K562 (cell line): ENCODE results near the gene TENT4B. TPM values are rescaled to one million over a fixed set of nuclear protein-coding genes. Genes with fewer than 3 reads are reported as not detected.

Experiments used
- ELK1 ChIP-seq: sonication (generic); formaldehyde crosslinking; IDR thresholded peaks from 2 replicates; pipeline ENCODE4 v1.8.1; 2022; ENCODE audit warnings: missing genetic modification reagents
- ETS2 ChIP-seq: IDR thresholded peaks from 2 replicates; pipeline ENCODE4 v1.6.1; 2016; ENCODE audit warnings: borderline replicate concordance, missing genetic modification characterization, mild to moderate bottlenecking, moderate library complexity, missing compliant biosample characterization; ENCODE audit not compliant: poor library complexity, severe bottlenecking
- HMG20A ChIP-seq: fragments of 450-650 bp; formaldehyde crosslinking; conservative IDR thresholded peaks from 2 replicates; pipeline ENCODE4 v1.4.0; 2020; ENCODE audit warnings: mild to moderate bottlenecking, mixed read lengths
- IFI16 ChIP-seq: fragments of 250-450 bp; sonication (Bioruptor Pico); IDR thresholded peaks from 2 replicates; pipeline ENCODE4 v2.1.2; 2022; ENCODE audit warnings: mild to moderate bottlenecking, inconsistent platforms
- ZBTB9 ChIP-seq: fragments of 450-650 bp; formaldehyde crosslinking; IDR thresholded peaks from 2 replicates; pipeline ENCODE4 v1.4.0; 2020; ENCODE audit warnings: mild to moderate bottlenecking, moderate library complexity
- ZNF395 ChIP-seq: fragments of 200-800 bp; sonication (Bioruptor generic); IDR thresholded peaks from 2 replicates; pipeline ENCODE4 v1.6.1; 2017; ENCODE audit warnings: missing genetic modification characterization, missing compliant biosample characterization
- ZNF778 ChIP-seq: fragments of 450-650 bp; formaldehyde crosslinking; IDR thresholded peaks from 2 replicates; pipeline ENCODE4 v1.4.0; 2020; ENCODE audit warnings: mild to moderate bottlenecking, moderate library complexity
- ZZZ3 ChIP-seq: fragments of 450-650 bp; IDR thresholded peaks from 2 replicates; pipeline ENCODE4 v1.6.1; 2016; ENCODE audit warnings: antibody characterized with exemption, mild to moderate bottlenecking, moderate library complexity
- polyA plus RNA-seq, 8 experiments: library from polyadenylated mRNA; depleted of rRNA in 4 of 8; stranded (reverse) in 5 of 8; unstranded in 3 of 8; fragments of >200 nt; fragmentation: Nextera tagmentation in 2 of 8; fragmentation: Illumina TruSeq in 1 of 8; extraction: Ambion mirVana in 2 of 8; extraction: Trizol in 1 of 8; gene quantifications; 2 replicates each; pipeline versions ENCODE4 v1.2.1 to v1.2.3, GENCODE V29; 2011 to 2014; ENCODE audit warnings: inconsistent platforms in 1 of 8, missing spikeins in 1 of 8
- total RNA-seq, 7 experiments: library from RNA; depleted of rRNA in 6 of 7; stranded (reverse); fragments of >200 nt in 6 of 7; fragmentation: Illumina TruSeq in 2 of 7; extraction: Trizol in 2 of 7; gene quantifications; 2 replicates each; pipeline versions ENCODE4 v1.2.1 to v1.2.3, GENCODE V29; 2011 to 2021; ENCODE audit warnings: low replicate concordance in 1 of 7

The TENT4B gene
- total and polyA plus RNA-seq, 9 of the 15 experiments (the other 6 are each of a cell fraction or from before 2014, with no cell fraction given), result 5.2 to 8.4 (median 7.0) TPM

GRCh38 chr16:50156590-50156989, 3.5 kb downstream of the TENT4B start (continued):
- no peak for TF ChIP-seq ELK1 (CRISPR knock-in tag)
- no peak for TF ChIP-seq ETS2
- TF ChIP-seq ZNF395 (CRISPR knock-in tag), result no peak
- TF ChIP-seq ZBTB9 (CRISPR knock-in tag), result no peak
- TF ChIP-seq ZNF778 (CRISPR knock-in tag), result no peak
- TF ChIP-seq ZZZ3, result no peak
- TF ChIP-seq IFI16 (CRISPR knock-in tag), result no peak
- no peak for TF ChIP-seq HMG20A
- TF ChIP-seq, all 486 proteins: peak for 0
